Measurements from ENCODE around the gene PPP6R3.
"Not testable (repeated sequence)": the region's sequence is repeated elsewhere in the genome, so short reads cannot be mapped to it uniquely, and the experiment has no call there.

PPP6R3 gene

DNA sequence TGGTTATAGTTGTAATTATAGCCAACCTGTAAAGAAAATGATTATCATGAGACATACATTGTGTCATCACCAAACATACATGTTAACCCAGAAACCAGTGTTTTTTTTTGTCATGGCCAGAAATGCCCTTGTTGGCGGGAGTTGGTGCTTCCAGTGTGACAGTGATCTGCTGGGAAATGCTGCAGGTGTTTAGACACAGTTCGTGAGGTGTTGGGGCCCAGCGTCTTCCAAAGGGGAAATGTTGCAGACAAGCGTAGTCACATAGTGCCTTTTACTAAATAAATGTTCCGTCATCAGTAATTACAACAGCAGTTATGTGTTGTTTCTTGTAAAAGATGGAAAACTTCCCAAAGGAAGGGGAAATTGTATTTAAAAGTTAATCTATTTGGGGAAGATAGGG is 131.2 kb downstream of the PPP6R3 start:
- DNase-seq (ENCODE audit: low spot score) (no peak), FAIRE-seq (no peak)

DNA sequence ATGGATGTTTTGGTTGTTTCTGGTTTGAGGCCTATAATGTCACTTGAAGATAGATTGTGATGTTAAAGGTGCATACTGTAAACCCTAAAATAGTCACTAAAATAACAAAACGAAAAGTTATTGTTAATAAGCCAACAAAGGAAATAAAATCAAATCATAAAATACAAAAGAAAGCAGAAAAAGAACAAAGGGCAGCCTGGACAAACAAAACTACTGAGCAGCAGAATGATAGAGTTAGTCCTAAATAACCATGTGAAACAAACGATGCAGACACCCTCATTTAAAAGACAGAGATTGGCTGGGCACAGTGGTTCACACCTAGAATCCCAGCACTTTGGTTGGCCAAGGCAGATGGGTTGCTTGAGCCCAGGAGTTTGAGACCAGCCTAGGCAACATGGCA is 132.9 kb downstream of the PPP6R3 start:
- FAIRE-seq = no peak
- DNase-seq (ENCODE audit: low spot score) = no peak

DNA sequence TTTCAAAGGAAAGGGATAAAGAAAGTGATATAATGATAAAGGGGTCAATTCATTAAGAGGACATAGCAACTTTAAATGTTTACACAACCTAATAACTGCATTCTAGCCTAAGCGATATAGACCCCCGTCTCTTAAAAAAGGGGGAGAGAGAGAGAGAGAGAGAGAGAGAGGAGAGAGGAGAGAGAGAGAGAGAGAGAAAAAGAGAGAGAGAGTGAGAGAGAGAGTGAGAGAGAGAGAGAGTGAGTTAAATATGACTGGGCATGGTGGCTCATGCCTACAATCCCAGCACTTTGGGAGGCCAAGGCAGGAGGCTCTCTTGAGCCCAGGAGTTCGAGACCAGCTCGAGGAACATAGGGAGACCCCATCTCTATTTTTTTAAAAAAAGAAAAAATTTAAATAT is 133.6 kb downstream of the PPP6R3 start:
- FAIRE-seq (no peak), DNase-seq (ENCODE audit: low spot score) (no peak)

DNA sequence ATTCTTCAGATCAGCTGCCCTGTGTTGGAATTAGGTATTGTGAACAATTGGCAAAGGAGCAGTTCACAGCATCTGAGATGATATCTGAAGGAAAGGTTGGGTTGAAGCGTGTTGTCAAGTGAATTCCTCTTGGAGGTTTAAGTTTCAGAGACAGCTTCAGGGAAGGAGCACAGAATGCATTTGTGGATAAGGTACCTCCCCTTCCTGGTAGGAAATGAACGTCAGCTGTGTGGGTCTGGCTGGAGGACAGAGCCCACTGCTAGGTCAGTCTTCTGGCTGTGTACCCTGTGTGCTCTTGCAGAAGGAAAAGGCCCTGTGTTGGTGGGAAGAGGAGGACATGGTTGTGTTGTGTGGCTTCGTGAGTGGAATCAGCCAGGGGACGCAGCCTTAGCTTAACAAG is 135.7 kb downstream of the PPP6R3 start:
- DNase-seq (ENCODE audit: low spot score) (no peak), FAIRE-seq (no peak)

DNA sequence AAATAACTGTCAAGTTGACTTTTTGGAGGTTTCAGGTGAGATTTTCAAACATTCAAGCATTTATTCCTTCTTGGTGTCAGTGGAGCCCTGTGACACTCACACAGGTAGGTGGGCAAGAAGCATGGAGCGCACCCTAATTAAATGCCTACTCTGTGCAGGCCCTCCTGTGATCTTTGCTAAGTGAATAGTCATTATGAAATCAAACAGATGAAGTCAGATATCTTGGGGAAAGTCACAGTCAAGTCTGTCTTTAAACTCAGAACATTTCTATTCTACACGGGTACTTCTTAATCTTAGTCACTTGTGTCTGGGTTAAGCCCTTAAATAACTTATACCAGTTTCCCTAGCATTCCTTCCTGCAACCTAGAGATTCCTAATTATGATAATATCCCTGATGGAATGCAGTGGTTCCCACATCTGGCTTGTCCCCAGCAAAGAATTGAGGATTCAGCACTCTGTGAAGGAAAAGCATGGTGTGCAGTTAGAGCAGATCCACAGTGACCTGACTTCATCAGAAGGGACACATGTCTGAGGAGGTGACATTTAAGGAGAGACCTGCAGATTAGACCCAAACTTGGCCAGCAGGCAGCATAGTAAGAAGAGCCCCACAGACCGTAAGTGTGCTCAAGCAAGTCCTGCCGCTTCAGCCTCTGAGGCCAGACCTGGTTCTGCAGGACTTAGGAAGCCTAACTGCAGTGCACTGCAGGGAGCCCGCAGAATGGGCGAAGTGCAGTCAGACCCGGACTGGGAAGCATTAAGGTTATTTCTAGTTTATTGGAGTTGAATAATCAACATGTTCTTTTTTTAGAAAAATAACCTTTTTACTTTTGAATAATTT is 138.5 kb downstream of the PPP6R3 start:
- no peak for FAIRE-seq
- DNase-seq (ENCODE audit: low spot score) = no peak

DNA sequence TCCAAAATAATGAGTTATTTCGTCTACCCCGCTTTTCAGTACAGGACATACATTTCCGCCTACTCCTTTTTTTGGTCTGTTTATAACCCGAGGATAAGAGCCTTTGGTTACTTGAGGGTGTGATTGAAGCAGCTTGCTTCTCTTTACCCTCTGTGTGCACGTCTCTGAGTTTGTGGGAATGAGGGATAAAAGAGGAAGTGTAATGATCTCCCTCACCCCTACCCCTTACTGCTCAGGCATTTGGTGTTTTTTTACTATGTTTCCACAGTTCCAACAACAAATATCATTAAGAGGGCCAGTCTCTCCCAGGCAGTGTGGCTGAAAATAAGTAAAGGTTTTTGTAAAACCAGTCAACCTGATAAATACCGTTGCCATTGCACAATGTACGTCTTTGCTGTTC is 140.6 kb downstream of the PPP6R3 start:
- FAIRE-seq (no peak), DNase-seq (ENCODE audit: low spot score) (no peak)

DNA sequence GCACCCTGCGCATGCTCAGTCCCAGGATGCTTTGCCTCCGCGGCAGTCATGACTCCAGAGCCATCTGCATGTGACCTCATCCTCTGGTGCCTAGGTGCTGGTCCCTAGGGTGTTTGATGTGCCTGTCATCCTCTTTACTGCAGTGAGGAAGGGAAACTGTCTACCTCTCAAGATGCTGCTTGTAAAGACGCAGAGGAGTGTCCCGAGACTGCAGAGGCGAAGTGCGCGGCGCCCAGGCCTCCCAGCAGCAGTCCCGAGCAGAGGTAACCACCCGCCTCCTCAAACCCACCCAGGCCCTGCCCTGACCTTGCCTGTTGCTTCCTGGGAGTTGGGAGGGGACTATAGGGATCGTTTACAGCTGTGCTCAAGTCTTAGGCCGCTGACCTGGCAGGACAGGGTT is 149.2 kb downstream of the PPP6R3 start:
- DNase-seq (ENCODE audit: low spot score) (no peak), FAIRE-seq (no peak)

DNA sequence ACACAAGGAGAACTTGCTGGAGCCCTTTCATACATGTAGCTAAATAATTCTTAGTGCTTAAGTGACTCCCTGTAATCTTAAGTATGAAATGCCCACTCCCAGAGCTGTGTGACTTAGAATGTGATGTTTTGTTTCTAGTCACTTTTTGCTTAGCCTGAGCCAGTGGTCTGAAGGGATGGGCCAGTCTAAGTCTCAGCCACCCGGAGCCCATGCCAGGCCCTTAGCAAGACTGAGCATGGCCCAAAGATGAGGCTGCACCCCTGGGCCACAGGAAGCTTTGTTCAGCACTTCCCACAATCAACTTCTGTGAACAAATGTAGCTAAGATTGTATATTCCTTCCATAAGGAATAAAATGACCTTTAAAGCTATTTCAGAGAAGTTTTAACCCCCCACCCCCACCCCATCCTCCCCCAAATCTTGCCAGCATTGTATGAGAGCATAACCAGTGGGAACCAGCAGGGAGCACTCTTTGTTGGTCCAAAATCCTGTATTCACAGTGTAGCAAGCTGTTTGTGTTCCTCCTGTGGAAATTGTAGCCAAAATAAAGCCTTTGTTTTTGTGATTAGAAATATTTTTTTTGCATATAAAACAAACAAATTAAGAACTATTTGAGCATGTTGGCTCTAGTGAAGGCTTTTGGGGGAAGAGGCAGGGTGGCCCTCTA is 150.0 kb downstream of the PPP6R3 start:
- FAIRE-seq (no peak), DNase-seq (ENCODE audit: low spot score) (no peak)

DNA sequence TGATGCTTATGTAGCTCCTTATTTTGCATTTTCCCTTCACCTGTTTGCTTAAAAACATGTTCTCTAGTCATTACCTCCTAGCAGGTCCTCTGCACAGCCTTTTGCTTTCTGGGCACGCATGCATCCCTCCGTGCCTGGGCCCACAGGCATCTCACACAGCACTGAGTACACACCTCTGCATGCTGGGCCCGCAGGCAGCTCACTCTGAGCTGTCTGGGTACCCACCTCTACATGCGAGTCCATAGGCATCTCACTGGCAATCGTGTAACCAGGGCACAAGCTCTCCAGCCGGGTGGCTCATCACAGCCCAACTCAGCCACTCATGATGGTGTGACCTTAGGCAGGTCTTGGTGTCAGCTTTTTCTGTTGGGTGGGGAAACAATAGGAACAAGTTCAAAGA is 155.1 kb downstream of the PPP6R3 start:
- FAIRE-seq (no peak), DNase-seq (ENCODE audit: low spot score) (no peak)

DNA sequence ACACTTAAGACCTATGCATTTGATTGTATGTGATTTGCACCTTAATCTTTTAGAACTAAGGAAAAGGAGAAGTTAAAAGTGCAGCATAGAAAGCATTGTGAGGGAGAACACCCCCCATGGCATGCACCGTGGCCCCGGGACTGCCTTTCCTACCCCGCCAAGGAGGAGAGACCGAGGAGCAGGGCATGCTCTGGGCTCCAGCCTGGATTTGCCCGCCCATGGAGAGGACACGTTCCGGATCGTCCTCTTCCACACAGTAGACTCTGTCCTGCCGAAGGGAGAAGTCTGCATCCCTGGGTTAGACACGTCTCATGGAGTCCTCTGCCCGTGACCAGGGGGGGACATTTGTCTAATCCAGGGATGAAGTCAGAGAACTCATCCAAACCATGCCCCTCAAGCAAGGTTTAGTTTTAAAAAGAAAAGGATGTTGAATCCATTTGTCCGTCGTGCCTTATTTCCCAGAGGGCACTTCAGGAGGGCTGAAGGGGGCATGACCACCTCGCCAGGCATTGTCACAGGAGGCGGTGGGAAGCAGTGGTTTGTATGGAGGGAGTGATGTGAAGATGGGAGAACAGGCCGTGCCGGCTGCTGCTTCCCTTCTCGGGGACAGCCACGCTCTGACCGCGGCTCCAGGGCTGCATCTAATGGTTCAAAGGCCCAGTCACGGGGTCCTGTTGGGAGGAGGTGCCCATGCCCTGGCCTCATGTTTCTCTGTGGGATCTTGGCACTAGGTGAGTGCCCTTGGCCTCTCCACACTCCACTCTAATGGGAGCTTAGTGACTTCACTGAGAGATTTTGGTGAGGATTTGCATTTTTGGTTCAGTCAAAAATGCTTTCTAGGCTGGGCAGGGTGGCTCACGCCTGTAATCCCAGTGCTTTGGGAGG is 157.6 kb downstream of the PPP6R3 start:
- DNase-seq (ENCODE audit: low spot score) = no peak
- no peak for FAIRE-seq

DNA sequence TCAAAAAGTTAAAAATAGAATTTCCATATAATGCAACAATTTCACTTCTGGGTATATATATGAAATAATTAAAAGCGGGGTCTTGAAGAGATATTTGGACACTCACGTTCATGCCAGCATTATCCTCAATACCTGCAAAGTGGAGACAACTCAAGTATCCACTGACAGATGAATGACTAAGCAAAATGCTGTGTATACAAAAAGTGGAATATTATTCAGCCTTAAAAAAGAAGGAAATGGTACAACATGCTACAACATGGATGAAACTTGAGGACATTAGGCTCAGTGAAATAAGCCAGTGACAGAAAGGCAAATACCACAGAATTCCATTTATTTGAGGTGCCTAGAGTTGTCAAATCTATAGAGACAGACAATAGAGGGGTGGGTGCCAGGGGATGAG is 161.3 kb downstream of the PPP6R3 start:
- DNase-seq (ENCODE audit: low spot score) (no peak), FAIRE-seq (no peak)

DNA sequence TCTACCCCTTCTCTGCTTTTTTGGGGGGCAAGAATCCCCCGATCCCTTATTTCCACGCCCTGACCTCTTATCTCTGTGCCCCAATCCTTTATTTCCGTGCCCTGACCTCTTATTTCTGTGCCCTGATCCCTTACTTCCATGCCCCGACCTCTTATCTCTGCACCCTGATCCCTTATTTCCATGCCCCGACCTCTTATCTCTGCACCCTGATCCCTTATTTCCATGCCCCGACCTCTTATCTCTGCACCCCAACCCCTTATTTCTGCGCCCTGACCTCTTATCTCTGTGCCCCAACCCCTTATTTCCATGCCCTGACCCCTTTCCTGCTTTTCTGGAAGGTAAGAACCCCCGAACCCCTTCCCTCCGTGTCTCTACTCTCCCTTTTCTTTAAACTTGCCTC is 163.2 kb downstream of the PPP6R3 start:
- DNase-seq (ENCODE audit: low spot score); FAIRE-seq: not testable (repeated sequence)

DNA sequence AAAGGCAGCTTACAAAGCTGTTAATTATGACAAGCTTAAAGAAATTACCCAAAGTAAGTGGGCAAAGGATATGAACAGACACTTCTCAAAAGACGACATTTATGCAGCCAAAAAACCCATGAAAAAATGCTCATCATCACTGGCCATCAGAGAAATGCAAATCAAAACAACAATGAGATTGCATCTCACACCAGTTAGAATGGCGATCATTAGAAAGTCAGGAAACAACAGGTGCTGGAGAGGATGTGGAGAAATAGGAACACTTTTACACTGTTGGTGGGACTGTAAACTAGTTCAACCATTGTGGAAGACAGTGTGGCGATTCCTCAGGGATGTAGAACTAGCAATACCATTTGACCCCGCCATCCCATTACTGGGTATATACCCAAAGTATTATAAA is 164.5 kb downstream of the PPP6R3 start:
- FAIRE-seq; DNase-seq (ENCODE audit: low spot score): not testable (repeated sequence)

DNA sequence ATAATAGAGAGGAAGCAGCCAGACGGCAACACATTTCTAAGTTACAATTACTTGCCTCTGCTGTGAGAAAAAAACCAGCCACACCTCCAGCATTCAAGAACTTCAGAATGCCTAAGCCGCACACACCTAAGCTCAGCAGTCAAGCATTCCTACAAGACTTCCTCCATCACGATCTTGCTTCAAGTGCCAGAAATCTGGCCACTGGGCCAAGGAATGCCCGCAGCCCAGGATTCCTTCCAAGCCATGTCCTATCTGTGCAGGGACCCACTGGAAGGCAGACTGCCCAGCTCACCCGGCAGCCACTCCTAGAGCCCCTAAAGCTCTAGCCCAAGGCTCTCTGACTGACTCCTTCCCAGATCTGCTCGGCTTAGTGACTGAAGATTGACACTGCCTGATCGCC is 165.7 kb downstream of the PPP6R3 start:
- not testable (repeated sequence) for FAIRE-seq; DNase-seq (ENCODE audit: low spot score)

DNA sequence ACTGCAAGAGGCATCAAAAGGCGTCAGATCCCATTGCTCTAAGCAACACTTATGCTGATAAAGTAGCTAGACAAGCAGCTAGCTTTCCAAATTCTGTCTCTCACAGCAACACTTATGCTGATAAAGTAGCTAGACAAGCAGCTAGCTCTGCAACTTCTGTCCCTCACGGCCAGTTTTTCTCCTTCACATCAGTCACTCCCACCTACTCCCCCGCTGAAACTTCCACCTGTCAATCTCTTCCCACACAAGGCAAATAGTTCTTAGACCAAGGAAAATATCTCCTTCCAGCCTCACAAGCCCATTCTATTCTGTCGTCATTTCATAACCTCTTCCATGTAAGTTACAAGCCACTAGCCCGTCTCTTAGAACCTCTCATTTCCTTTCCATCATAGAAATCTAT is 168.3 kb downstream of the PPP6R3 start:
- DNase-seq (ENCODE audit: low spot score); FAIRE-seq: not testable (repeated sequence)

DNA sequence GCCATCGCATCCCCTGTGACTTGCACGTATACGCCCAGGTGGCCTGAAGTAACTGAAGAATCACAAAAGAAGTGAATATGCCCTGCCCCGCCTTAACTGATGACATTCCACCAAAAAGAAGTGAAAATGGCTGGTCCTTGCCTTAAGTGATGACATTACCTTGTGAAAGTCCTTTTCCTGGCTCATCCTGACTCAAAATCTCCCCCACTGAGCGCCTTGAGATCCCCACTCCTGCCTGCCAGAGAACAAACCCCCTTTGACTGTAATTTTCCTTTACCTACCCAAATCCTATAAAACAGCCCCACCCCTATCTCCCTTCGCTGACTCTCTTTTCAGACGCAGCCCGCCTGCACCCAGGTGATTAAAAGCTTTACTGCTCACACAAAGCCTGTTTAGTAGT is 171.8 kb downstream of the PPP6R3 start:
- FAIRE-seq; DNase-seq (ENCODE audit: low spot score): not testable (repeated sequence)

DNA sequence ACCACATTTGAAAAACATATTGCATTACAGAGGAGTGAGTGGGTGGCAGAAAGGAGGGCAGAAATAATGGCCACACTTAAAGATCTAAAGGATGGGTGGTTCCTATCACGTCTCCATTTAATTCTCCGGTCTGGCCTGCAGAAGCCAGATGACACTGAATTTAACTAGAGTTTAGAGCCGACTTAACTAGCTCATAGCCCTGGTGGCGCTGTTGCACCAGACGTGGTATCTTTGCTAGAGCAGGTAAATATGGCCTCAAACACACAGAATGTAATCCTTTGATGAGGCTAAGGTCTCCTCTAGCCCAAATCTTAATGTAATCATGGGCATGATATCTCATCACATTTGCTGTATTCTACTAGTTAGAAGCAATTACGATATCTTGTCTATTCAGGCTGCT is 172.2 kb downstream of the PPP6R3 start:
- DNase-seq (ENCODE audit: low spot score) (peak; percentile 31), FAIRE-seq (no peak)

DNA sequence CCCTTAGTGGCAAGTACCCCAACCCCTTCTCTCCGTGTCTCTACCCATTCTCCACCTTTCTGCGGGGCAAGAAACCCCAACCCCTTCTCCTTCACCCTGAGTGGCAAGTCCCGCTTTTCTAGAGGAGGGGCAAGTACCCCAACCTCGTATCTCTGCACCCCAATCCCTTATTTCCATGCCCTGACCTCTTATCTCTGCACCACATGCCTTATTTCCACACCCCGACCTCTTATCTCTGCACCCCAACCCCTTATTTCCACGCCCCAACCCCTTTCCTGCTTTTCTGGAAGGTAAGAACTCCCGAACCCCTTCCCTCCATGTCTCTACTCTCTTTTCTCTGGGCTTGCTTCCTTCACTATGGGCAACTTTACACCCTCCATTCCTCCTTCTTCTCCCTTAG is 174.1 kb downstream of the PPP6R3 start:
- not testable (repeated sequence) for DNase-seq (ENCODE audit: low spot score); FAIRE-seq

DNA sequence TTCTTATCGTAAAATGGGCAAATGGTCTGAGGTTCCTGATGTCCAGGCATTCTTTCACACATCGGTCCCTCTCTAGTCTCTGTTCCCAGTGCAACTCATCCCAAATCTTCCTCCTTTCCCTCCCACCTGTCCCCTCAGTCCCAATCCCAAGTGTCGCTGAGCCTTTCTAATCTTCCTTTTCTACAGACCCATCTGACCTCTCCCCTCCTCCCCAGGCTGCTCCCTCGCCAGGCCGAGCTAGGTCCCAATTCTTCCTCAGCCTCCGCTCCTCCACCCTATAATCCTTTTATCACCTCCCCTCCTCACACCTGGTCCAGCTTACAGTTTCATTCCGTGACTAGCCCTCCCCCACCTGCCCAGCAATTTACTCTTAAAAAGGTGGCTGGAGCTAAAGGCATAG is 174.6 kb downstream of the PPP6R3 start:
- not testable (repeated sequence) for FAIRE-seq; DNase-seq (ENCODE audit: low spot score)

DNA sequence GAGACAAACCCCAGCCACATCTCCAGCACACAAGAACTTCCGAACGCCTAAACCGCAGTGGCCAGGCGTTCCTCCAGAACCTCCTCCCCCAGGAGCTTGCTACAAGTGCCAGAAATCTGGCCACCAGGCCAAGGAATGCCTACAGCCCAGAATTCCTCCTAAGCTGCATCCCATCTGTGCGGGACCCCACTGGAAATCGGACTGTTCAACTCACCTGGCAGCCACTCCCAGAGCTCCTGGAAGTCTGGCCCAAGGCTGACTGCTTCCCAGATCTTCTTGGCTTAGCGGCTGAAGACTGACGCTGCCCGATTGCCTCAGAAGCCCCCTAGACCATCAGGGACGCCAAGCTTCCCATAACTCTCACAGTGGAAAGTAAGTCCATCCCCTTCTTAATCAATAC is 175.3 kb downstream of the PPP6R3 start:
- DNase-seq (ENCODE audit: low spot score); FAIRE-seq: not testable (repeated sequence)

DNA sequence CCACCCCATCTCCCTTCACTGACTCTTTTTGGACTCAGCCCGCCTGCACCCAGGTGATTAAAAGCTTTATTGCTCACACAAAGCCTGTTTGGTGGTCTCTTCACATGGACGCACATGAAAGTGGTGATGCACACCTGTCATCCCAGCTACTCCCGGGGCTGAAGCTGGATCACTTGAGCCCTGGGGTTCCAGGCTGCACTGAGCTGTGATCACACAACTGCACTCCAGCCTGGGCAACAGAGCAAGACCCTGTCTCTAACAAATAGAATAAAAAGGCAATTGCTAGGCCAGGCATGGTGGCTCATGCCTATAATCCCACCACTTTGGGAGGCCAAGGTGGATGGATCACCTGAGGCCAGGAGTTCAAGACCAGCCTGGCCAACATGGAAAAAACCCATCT is 178.8 kb downstream of the PPP6R3 start:
- not testable (repeated sequence) for DNase-seq (ENCODE audit: low spot score)

DNA sequence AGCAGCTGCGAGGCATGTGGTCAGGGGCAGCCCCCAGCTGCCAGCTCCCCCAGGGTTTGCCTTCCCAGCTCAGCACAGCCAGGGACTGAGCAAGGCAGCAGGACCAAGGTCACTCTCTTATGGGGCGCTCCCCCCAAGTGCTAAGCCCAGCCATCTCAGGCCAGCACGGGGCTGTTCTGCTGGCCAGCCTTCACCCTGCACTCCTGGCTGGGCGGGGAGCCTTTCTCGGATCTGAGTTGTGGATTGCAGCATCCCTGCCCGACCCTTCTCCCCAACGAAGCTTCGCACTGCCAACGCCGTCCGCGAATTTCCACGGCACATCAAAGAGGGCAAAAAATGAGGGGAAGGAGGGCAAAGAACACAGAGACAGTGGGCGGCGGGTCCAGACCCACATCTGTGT is 181.3 kb downstream of the PPP6R3 start:
- FAIRE-seq = no peak
- no peak for DNase-seq (ENCODE audit: low spot score)

More for the DNA sequence above, 178.8 kb downstream of the PPP6R3 start:
- not testable (repeated sequence) for FAIRE-seq
